RWPE1 (cell line): ENCODE data around the gene HNF4A.
"Not testable (repeated sequence)": the region's sequence is repeated elsewhere in the genome, so short reads cannot be mapped to it uniquely, and the experiment has no call there.

Source experiments
- CTCF ChIA-PET: fragments of 350-600 bp; sonication (Branson Sonifier 250); formaldehyde crosslinking; extraction: SDS; loops from one replicate; lab custom pipeline; 2021; lab: Yijun Ruan, JAX
- POLR2A ChIA-PET: fragments of 400-600 bp; formaldehyde crosslinking; extraction: SDS; loops from one replicate; lab custom pipeline; 2020; ENCODE audit warnings: antibody characterized with exemption; ENCODE audit not compliant: low non-redundant PET; lab: Yijun Ruan, JAX
- DNase-seq: peaks from one replicate; pipeline ENCODE4 v3.0.0; 2012; ENCODE audit warnings: low spot score
- H3K27ac ChIP-seq: fragments of 450-650 bp; 2 replicates; pipeline ENCODE4 v1.5.1; 2017
- TF ChIP-seq, protein P1 (sequence below): fragments of 450-650 bp; conservative IDR thresholded peaks from 2 replicates; pipeline ENCODE4 v1.5.1; 2017; ENCODE audit warnings: low read depth, mild to moderate bottlenecking

Gene HNF4A

DNA sequence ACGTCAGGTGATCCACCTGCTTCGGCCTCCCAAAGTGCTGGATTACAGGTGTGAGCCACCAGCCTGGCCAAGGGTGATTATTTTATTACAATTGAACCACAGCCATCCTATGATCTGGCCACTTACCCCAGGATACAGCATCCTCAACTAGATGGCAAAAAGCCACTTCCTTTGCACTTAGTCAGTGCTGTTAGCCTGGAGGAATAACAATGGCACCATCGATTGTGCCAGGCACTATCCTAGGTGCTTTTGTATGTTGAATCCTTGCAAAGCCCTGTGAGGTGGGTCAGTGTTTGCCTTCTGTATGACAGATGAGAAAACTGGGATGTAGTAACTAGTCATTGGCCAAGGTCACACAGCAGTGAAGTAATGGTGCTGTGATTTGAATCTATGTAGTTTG, 109.0 kb downstream of the HNF4A start:
- DNase-seq = no peak
- ChIA-PET POLR2A (interaction anchor here (0.6 kb wide), 1 partner anchor 11 kb away, joined by 3 read pairs; the partner anchor contains the start of gene TTPAL), CTCF (interaction anchor here (0.7 to 1.4 kb wide), 2 partner anchors 76 kb away, joined by 3 to 5 read pairs; no protein-coding TSS in a partner anchor)
- TF ChIP-seq, protein P1, sequence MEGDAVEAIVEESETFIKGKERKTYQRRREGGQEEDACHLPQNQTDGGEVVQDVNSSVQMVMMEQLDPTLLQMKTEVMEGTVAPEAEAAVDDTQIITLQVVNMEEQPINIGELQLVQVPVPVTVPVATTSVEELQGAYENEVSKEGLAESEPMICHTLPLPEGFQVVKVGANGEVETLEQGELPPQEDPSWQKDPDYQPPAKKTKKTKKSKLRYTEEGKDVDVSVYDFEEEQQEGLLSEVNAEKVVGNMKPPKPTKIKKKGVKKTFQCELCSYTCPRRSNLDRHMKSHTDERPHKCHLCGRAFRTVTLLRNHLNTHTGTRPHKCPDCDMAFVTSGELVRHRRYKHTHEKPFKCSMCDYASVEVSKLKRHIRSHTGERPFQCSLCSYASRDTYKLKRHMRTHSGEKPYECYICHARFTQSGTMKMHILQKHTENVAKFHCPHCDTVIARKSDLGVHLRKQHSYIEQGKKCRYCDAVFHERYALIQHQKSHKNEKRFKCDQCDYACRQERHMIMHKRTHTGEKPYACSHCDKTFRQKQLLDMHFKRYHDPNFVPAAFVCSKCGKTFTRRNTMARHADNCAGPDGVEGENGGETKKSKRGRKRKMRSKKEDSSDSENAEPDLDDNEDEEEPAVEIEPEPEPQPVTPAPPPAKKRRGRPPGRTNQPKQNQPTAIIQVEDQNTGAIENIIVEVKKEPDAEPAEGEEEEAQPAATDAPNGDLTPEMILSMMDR = no peak
- H3K27ac ChIP-seq = no peak overlapping the region

DNA sequence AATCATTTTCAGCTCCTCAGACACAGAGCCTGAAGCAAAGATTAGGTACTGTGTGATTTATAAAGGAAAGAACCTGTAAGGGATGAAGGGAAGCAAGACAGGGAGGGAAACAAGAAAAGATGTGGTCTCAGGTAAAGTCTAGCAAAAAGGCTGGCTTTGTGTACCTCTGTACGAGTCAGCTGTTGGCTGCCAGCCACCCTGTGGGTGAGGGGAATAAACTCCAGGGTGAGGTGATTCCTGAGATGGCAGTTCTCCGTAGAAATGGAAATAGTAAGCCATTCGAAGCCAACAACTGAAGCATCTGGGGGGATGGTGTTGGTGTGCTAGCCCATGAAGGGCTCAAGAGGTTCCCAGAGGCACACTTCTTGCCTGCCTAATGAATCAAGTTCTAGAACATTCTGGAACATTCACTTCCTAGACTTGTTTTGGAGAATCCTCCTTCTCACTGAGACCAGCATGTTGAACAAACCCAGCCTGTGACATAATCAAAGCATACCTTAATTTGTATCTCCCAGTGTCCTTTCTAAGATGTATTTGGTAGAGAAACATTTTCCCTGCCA, 109.6 kb downstream of the HNF4A start:
- TF ChIP-seq, protein P1 = no peak
- ChIA-PET CTCF (interaction anchor here (0.8 to 1.4 kb wide), 2 partner anchors 76 to 81 kb away, joined by 3 to 5 read pairs; no protein-coding TSS in a partner anchor), POLR2A (interaction anchor here (0.6 kb wide), 1 partner anchor 10 kb away, joined by 3 read pairs; the partner anchor contains the start of gene TTPAL)
- H3K27ac ChIP-seq = no peak overlapping the region
- no peak for DNase-seq

DNA sequence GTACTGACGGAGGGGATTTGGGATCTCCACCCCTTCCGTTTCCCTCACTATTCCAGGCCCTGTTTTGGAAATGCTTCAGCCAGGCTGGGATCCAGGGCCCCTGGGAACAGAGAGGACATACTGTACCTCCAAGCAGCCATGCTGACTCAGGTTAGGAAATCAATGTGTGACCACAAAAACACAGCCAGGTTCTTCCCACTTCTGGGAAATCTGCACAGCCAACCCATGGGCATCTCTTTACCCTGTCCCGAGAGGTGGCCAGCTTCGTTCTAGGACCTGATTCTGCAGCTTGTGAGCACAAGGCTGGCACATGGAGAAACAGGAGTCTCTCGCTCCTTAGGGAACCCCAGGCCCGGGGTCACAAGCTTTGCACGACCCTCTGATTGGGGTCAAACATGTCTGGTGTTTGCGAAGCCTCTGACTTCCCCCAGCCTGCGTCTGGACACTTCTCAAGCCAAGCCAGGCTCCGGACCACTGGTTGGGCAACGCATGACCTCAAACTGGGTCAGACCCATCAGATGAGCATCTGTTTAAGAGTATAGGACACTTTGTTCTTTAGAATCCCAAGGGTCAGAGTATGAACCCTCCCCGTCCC, 111.9 kb downstream of the HNF4A start:
- no peak for DNase-seq
- TF ChIP-seq, protein P1 = no peak
- POLR2A ChIA-PET = no interaction called here
- CTCF ChIA-PET = interaction anchor here (0.7 to 5.6 kb wide), 2 partner anchors 83 to 1019 kb away, joined by 3 to 27 read pairs; no protein-coding TSS in a partner anchor
- no peak overlapping the region for H3K27ac ChIP-seq

DNA sequence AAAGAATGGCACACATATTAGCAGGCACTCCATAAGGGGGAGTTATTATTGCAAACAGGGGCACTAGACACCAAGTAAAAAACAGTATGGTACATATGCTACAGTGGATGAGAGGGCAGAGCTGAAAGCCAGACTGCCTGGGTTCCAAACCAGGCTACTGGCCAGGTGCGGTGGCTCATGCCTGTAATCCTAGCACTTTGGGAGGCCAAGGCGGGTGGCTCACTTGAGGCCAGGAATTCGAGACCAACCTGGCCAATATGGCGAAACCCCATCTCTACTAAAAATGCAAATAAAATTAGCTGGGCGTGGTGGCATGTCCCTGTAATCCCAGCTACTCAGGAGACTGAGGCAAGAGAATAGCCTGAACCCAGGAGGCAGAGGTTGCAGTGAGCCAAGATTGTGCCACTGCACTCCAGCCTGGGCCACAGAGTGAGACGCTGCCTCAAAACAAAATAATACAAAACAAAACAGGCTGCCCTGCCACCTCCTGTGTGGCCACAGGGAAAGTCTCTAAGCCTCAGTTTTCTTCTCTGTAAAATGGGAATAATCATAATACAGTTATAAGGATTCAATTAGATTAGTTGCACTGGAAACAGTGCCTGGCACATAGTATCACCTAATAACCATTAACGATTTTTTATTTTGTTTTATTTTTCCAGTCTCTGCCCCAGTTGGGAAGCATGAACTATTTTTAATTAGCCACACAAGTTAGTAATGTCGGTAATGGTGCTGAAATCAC, 112.7 kb downstream of the HNF4A start:
- no peak for DNase-seq
- ChIA-PET CTCF (interaction anchor here (0.7 to 5.6 kb wide), 3 partner anchors 83 to 1020 kb away, joined by 3 to 27 read pairs (median 3); no protein-coding TSS in a partner anchor), POLR2A (no interaction called here)
- TF ChIP-seq, protein P1 = no peak
- H3K27ac ChIP-seq = no peak overlapping the region

DNA sequence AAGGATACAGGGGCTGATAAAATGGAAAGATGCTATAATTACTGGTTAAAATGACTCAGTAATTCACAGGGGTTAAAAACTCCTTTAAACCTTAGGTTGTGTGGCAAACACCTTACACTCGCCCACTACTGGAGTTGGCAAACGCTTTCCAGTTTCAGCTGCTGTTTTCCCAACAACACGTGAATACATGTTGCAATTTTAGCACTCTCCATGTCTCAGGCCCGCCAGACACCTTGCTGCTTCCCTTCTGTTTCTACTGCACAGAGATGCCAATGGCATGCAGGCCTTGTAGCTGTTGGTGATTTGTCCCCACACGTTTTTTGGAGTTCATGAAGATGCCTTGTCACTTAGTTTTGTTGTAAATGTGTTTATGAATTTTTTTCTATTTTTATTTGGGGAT, 114.8 kb downstream of the HNF4A start:
- ChIA-PET CTCF (interaction anchor here (0.6 to 5.6 kb wide), 7 partner anchors 81 to 354 kb away, joined by 3 to 27 read pairs (median 7); no protein-coding TSS in a partner anchor), POLR2A (no interaction called here)
- H3K27ac ChIP-seq = no peak overlapping the region
- no peak for DNase-seq
- TF ChIP-seq, protein P1 = no peak

DNA sequence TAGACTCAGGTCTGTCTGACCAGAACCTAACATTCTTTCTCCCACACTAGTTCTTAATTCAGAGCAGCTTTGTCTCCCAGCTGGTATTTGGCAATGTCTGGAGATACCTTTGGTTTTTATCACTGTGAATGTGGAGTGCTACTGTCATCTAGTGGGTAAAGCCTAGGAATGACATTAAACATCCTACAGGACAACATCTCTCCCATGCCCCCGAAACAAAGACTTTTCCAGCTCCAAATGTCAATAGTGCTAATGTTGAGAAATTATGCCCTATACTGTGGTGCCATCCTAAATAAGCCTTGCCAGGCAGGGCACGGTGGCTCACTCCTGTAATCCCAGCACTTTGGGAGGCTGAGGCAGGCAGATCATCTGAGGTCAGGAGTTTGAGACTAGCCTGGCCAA, 116.0 kb downstream of the HNF4A start:
- TF ChIP-seq, protein P1 = peak; percentile 74
- ChIA-PET CTCF (interaction anchor here (0.6 to 5.6 kb wide), 14 partner anchors 10 to 355 kb away, joined by 3 to 27 read pairs (median 6); partner anchors contain the start of gene FITM2), POLR2A (no interaction called here)
- no peak overlapping the region for H3K27ac ChIP-seq
- peak; percentile 51 for DNase-seq

DNA sequence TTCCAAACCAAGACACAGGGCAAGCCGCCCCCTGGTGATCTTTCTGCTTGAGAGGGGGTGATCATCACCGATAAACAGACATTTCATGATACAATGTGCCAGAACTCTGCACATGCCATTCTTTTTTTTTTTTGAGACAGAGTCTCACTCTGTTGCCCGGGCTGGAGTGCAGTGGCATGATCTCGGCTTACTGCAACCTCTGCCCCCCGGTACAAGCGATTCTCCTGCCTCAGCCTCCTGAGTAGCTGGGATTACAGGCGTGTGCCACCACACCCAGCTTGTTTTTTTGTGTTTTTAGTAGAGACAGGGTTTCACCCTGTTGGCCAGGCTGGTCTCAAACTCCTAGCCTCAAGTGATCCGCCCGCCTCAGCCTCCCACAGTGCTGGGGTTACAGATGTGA, 116.8 kb downstream of the HNF4A start:
- H3K27ac ChIP-seq, POLR2A ChIA-PET, DNase-seq: not testable (repeated sequence)
- CTCF ChIA-PET = interaction anchor here (0.5 to 5.6 kb wide), 4 partner anchors 88 to 138 kb away, joined by 4 to 27 read pairs (median 7); no protein-coding TSS in a partner anchor
